GM18498 (cell line): ENCODE measurements around the gene ACE.

Source experiments
- ATAC-seq: cut with Tn5 transposase; IDR thresholded peaks from one replicate; pipeline ENCODE4 v1.9.1; 2021; ENCODE audit warnings: mild to moderate bottlenecking, moderate library complexity; ENCODE audit not compliant: unreplicated experiment

The ACE gene

GRCh38 chr17:63533433-63534077, 56.7 kb downstream of the ACE start:
- ATAC-seq, result no peak

DNA sequence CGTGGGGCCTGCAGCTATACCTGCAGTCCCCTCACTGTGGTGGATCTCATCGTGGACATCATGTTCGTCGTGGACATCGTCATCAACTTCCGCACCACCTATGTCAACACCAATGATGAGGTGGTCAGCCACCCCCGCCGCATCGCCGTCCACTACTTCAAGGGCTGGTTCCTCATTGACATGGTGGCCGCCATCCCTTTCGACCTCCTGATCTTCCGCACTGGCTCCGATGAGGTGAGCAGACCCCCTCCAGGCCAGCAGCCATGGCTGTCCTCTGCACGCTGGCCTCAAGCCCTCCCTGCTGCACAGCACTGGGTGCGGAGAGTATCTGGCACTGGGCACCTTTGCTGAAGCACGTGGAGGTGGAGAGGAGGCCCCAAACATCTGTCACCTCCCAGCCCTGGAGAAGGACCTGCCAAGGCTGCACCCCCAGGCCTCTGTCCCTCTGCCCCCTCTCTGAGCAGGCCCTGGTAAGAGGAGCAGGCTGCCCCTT, 57.3 kb downstream of the ACE start:
- no peak for ATAC-seq

DNA sequence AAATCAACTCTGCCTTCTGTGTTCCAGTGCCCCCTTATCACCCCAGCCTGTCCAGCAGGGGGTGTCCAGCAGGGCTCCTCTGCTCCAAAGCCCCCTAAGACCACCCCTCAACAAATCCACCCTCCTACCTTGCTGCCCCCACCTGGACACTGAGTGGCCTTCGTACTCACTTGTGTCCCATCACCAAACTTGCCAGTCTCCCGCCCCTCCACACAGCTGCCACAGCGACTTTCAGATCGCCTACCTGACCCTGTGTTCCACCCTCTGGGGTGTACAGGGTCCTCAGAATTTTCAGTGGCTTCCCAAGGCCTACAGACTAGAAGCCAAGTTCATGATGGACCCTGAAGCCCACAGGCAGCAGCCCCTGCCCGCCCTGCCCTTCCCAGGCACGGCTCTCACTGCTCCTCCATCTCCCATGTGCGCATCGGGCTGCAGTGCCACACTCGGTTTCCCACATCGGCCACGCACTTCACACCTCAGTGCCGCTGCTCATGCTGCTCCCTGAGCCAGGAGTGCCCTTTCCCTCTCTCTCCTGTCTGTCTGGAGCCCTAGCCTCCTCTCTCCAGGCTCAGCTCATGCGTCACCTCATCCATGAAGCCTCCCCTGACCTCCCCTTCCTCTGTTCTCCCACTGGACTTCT, 58.1 kb downstream of the ACE start:
- no peak for ATAC-seq

- no peak for ATAC-seq
Observed at GRCh38 chr17:63535640-63536039, 58.8 kb downstream of the ACE start.

DNA sequence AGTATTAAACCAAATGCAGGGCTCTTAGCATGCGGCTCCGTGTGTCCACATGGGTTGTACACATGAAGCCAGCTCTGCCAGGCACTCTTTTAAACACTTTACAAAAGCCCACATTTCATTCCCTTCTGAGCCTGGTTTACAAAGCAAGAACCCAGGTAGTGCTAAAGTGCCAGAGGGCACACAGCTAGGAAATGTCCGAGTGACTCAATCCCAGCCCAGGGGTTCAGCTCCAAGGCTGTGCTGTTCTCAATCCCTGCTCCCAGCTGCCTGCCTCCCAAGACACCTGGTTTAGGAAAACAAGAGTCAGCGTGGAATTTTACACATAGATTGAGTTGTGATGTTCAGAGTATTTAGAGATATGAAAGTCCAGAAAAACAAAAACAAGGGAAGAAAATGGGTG, 60.1 kb downstream of the ACE start:
- no peak for ATAC-seq

- ATAC-seq, result no peak
Observed at GRCh38 chr17:63537991-63538692, 61.3 kb downstream of the ACE start.

DNA sequence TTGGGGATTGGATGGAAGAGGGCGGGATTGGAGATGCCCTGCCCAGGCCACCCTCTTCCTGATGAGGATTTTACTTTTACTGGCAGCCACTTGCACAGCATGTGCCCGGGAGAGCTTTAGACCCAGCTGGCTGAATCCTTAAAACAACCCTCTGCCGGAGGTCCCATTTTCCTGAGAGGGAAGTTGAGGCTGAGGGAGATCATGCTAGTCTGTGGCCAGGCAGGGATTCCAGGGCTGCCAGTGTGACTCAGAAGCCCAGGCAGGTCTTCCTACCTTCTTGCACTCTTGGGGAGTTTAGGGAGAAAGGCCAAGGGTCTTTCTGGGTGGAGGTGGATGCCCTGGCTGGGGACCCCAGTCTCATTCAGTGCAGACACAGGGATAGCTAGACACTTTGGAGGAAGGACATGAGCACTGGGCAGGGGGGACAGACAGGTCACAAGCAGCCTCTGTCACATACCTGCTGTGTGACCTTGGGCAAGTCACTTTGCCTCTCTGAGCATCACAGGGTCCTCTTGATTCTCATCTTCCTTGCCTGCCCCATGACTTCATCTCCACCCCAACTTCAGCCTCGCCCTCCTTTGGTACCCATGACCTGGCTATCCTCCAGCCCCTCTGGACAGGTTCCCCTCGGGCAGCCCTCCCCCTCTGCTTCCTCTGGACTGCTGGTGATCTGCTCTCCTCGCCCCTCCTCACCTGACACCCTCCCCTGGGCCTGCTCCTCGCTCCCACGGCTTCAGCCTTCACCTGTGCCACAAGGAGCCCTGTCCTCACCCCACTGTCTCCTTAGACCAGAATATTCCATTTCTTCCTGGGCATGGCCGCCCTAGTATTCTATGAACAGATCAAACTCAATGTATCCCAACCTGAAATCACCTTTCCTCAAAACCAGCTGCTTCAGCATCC, 62.1 kb downstream of the ACE start:
- no peak for ATAC-seq

DNA sequence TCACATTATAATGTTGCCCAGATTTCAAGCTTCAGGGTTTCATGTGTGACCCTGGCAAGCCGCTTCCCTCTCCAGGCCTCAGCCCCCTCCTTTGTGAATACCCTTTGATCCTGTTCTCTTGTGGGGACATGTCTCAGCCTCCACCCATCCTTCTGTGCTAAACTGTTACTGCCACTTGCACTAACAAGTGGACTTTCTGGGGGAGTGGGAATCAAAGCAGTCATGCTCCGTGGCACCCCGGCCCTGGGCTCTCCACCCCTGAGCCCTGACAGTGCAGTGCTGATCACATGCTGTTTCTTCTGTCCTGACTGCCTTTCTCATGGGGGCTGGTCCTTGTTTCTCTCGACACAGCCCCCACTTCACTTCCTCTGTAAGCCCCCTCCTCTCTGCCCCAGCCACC, 63.7 kb downstream of the ACE start:
- no peak for ATAC-seq

DNA sequence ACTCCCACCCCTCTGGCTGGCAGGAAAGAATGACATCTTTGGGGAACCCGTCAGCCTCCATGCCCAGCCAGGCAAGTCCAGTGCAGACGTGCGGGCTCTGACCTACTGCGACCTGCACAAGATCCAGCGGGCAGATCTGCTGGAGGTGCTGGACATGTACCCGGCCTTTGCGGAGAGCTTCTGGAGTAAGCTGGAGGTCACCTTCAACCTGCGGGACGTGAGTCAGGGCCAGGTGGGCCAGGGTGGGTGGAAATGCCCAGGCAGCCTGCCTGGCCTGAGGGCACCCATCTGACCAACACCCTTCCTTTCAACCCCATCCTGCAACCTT, 65.3 kb downstream of the ACE start:
- ATAC-seq, result no peak

DNA sequence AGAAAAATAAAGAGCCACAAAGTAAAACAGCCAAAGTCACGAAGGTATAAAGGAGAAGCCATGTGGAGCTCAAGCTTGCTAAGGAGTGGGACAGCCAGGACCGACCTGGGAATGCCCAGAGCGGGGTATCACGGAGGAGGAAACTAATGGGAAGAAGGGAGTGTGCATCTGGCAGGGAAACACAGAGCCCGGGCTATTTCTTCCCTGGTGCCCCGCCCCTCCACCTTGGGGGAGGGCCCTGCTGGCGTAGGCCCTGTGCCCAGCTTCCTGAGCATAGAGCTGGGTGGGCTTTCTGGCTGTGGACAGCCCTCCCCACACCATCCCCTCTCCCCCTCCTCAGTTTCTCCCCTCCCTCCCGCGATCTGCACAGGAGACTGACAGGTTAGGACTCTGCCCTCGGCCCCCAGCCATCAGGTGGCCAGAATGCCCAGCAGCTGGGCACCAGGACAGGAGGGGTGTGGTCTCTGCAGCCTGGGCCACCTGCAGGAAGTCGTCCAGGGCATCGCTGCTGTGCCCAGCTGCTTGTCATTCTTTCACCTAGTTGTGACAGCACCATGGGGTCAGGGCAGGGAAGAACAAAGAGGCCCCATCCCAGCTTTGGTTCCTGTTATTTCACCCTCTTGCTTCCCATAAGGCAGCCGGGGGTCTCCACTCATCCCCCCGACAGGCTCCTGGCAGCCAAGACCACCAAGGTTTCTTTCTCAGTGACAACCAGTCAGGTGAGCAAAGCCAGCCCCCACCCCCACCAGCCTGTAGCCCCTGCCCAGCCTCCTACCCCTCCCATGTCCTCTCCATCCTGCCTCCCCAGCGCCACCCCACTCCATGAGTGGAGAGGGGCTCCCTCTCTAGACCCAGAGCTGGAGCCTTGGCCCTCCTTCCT, 66.3 kb downstream of the ACE start:
- ATAC-seq, result no peak

DNA sequence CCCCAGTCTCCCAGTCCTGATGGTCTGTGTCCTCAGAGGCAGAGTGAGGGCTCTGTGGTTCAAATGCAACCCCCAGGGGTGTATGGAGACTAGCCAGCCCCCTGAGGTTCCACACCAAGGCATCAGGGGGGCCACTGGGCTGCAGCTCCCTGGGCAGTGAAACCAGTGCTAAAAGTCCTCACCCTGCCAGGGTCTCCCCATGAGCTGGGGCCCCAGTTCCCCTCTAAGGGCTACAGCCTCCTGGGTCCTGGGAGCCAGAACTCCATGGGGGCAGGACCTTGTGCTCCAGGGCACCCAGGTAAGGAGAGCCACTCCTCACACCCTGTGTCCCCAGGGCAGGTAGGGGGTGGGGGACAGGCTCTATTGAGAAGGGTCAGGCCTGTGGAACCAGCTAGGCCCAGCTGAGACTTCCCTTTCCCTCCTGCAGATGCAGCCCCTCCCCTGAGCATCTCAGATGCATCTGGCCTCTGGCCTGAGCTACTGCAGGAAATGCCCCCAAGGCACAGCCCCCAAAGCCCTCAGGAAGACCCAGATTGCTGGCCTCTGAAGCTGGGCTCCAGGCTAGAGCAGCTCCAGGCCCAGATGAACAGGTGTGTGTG, 67.1 kb downstream of the ACE start:
- ATAC-seq, result no peak

DNA sequence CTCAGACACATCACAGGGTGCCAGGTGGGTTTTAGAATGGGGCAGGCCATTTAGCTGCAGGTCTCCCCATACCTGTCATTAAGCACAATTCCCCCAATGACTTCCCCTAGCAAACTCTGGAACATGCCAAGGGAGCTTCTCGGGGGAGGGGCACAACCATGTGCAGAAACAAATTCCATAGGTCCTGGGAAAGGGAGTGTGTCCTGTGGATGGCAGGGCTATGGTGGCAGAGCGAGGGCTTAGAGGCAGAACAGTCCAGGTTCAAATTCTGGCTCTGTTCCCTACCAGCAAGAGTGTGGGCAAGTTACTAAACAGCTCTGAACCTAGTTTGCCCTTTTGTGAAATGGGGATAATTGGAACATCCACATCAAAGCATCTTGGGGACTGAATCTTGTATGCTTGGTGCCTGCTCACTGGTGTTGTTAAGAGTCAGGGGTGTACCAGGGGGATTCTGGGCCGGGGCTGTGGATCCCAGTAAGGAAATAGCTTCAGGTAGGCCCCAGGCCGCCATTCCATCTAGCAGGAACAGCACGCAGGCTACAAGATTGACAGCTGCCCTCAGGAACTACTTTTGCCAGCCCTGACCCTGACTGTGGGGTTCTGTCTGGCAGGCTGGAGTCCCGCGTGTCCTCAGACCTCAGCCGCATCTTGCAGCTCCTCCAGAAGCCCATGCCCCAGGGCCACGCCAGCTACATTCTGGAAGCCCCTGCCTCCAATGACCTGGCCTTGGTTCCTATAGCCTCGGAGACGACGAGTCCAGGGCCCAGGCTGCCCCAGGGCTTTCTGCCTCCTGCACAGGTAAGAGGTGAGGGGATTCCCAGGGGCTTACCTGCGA, 67.8 kb downstream of the ACE start:
- no peak for ATAC-seq

DNA sequence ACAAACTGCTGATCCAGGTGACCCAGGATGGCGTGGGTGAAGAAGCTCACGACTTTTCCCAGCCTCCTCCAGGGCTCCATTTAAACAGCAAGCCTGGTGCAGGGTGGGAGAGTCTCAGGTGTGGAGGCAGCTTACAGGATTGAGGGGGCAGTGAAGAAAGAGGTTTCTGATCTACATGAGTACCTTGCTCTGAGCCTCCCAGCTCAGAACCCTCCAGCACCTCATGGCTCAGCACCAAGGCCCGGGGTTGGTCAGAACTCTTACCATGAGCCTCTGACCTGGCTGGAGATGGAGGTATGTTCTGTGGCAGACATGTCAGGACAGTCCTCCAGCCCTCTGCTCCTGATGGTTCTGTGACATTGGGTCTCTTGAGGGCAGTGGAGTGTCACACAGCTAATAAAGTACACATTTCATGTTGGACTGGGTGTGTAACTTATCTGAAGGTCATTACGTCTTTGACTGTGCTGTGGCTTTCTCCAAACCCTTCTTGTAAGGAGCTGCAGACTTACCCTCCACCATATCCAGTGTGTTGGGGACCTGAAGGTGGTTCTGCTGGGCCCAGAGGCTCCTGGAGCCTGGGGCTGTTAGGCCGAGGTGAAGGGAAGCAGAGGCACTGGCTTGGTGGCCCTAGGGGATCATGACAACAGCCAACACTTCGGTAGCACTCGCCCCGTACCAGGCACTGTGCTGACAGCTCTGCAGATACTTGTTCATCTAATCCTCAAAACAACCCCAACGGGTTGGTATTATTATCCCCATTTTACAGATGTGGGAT, 69.6 kb downstream of the ACE start:
- ATAC-seq, result no peak

DNA sequence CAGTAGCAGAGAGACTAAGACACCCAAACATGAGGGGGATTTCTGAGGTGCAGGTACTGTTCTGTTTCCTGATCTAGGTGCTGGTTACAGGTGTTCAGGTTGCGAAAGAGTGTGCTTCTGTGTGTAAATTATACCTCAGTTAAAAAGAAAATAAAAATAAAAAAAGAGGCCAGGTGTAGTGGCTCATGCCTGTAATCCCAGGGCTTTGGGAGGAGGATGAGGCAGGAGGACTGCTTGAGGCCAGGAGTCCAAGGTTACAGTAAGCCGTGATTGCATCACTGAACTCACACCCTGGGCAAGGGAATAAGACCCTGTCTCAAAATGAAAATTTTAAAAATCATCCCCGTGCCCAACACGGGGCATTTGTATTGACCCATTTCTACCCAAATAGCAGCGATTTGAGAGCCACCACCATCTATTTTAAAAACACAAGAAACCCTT, 70.2 kb downstream of the ACE start:
- no peak for ATAC-seq
